GM12874 (cell line): ENCODE results near the gene KCNQ1OT1.

Source experiments
- TF ChIP-seq, protein P1 (sequence below): IDR thresholded peaks from 2 replicates; pipeline ENCODE4 v1.5.1; 2011; ENCODE audit warnings: low read depth, mild to moderate bottlenecking, control low read depth, low read length, moderate library complexity; ENCODE audit not compliant: insufficient read depth

KCNQ1OT1 gene

DNA sequence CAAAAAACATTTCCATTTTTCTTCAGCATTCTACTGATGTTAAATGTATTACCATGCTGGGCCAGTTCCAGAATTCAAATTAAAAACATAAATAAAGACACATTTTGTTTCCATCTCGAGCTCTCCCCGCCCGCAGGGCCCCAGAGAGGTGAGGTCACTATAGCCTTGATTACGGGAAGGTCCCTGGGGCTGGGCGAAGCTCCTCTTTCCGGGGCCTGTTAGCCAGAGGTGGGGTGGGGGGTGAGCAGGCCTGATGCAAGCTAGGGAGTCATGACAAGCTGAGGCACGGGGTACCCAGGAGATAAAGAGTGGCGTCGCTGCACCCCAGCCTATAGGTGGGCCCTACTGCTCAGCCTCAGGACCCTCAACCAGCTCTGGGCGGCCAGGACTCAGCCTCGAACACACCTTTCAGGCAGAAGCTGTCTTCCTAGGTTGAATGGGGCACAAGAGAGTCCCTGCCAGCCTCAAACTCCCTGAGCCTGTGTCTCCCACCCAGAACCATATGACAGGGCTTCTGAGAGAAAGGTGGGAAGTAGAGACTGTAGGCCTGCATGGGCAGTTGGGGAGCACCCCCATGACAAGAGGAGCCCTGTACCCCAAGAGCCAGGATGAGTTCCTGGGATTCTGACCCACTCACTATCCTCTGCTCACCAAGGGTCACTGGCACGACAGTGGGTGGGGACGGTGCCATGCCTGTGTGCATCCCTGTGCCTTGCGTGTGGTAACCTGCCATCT lies 34.8 kb downstream of the KCNQ1OT1 start:
- TF ChIP-seq, protein P1, sequence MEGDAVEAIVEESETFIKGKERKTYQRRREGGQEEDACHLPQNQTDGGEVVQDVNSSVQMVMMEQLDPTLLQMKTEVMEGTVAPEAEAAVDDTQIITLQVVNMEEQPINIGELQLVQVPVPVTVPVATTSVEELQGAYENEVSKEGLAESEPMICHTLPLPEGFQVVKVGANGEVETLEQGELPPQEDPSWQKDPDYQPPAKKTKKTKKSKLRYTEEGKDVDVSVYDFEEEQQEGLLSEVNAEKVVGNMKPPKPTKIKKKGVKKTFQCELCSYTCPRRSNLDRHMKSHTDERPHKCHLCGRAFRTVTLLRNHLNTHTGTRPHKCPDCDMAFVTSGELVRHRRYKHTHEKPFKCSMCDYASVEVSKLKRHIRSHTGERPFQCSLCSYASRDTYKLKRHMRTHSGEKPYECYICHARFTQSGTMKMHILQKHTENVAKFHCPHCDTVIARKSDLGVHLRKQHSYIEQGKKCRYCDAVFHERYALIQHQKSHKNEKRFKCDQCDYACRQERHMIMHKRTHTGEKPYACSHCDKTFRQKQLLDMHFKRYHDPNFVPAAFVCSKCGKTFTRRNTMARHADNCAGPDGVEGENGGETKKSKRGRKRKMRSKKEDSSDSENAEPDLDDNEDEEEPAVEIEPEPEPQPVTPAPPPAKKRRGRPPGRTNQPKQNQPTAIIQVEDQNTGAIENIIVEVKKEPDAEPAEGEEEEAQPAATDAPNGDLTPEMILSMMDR: no peak

DNA sequence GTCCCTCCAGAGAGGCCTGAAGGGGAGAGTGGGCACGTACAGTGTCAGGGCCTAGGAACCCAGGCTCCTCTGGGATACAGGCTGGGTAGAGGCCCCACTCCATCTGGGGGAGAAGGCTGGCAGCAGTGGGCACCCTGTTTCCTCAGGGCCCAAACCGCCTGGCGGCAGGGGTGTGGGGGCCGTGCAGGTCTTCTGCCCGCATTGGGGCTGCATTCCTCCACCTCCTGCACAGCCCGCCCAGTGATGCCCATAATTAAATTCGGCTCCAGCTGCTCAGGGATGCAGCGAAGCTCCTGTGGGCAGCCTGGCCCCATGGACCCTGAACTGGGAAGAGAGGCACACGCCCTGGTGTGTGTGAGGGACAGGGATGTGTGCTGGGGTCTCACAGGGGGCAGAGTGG lies 35.4 kb downstream of the KCNQ1OT1 start:
- TF ChIP-seq, protein P1: no peak

- TF ChIP-seq, protein P1: no peak
These were observed 35.9 kb downstream of the KCNQ1OT1 start for GRCh38 chr11:2663915-2664314.

DNA sequence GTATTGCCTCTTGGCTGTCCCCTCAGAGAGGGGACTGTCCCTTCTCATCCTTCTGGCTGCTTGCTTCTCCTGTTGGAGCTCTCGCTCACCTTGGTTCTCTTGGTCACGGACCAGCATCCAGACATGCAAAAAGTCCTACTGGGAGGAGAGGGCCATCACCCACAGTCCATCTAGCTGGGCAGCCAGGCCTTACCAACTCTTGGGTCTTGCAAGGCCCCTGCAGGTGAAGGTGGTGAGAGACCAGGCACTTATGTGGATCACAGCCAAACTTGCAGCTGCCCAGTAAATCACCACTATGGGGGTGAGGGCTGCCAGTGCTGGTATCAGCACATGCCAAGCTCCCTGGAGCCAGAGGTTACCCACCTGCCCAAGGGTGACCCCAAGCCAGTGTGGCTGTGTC lies 36.3 kb downstream of the KCNQ1OT1 start:
- TF ChIP-seq, protein P1: no peak

- TF ChIP-seq, protein P1: no peak
These were observed 37.1 kb downstream of the KCNQ1OT1 start for GRCh38 chr11:2662430-2663299.

DNA sequence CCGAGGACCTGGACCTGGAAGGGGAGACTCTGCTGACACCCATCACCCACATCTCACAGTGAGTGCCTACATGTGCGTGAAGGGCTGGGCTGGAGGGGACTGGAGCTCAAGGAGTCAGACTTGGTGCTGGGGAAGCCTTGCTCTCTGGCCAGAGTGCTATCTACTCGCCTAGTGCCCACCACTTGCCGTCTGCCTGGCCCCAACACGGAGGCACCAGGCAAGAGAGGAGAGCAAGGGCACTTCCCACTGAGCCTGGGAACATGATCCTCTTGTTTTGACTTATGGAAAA lies 37.8 kb downstream of the KCNQ1OT1 start:
- TF ChIP-seq, protein P1: no peak

- TF ChIP-seq, protein P1: no peak
These were observed 38.4 kb downstream of the KCNQ1OT1 start for GRCh38 chr11:2661173-2662023.
